GM18520 (cell line): ENCODE data around the gene ZNF276.
"Not testable (repeated sequence)": the region's sequence is repeated elsewhere in the genome, so short reads cannot be mapped to it uniquely, and the experiment has no call there.

Source experiments
- ATAC-seq: cut with Tn5 transposase; IDR thresholded peaks from one replicate; pipeline ENCODE4 v1.9.1; 2021; ENCODE audit not compliant: unreplicated experiment

The ZNF276 gene

DNA sequence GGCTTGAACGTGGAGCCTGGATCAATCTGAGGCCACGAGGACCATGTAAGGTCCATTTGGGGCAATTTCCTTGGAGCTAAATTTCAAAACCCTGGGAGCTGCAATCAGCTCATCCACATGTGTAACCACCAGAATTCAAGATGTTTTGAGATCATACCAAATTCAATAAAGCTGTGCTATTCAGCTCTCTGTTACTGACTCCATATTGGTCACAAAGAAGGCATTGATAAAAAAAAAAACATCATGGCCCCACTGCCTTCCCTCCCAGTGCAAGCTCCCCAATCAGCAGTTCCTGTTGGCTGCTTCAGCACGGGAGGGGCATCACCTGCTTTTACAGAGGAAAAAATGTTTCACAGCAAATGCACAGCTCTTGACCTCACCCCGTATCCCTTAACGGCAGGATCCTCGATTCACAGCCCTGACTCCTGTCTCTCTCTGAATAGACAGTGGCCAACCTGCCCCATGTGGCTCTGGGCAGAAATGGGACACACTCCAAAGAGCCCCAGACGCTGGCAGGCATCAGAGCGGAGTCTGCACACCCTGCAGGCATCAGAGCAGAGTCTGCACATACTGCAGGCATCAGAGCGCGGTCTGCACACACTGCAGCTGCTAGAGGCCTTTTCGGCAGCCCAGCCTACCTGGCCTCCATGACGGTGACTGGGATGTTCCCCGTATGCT is 58.0 kb downstream of the ZNF276 start:
- no peak for ATAC-seq

DNA sequence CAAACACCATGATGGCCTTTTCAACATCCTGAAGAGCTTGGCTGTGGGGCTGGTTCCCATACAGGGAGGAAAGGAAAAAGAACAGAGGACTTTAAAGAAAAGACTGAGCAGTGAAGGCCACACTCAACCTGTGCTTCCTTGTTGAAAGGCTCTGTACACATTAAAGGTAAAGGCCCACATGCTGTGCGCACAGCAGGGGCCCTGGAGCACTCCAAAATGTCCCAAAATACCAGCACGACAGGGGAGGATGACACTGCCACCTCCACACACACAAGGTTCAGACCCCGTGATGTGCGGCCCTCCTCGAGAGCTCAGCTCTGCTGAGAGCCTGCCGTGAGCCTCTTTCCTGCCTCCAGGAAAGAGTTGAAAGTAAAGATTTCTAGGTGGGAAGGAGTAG is 58.6 kb downstream of the ZNF276 start:
- no peak for ATAC-seq

DNA sequence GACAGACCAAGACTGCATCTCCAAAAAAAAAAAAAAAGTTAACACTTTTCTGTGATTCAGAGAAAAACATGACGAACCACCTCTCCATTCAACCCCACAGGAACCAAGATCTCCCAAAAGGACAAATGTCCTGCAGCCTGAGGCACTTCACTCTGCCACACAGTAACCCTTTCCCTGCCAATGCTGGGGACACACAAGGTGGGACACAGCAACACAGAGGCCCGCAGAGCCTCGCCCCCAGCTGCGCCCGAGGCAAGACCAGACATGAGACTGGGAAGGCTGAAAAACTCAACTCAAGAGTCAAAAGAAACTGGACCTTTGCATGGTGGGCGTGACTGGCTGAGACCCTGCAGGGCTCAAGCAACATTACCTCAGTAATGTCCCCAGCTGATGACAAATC is 61.2 kb downstream of the ZNF276 start:
- ATAC-seq: no peak

DNA sequence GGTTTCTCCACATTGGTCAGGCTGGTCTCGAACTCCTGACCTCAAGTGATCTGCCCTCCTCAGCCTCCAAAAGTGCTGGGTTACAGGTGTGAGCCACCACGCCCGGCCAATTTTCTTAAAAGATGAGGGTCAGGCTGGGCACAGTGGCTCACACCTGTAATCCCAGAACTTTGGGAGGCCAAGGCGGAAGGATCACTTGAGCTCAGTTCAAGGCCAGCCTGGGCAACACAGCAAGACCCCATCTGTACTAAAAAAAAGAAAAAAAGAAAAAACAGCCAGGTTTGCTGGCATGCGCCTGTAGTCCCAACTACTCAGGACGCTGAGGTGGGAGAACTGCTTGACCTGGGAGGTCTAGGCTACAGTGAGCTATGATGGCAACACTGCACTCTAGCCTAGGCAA is 62.6 kb downstream of the ZNF276 start:
- ATAC-seq: not testable (repeated sequence)

DNA sequence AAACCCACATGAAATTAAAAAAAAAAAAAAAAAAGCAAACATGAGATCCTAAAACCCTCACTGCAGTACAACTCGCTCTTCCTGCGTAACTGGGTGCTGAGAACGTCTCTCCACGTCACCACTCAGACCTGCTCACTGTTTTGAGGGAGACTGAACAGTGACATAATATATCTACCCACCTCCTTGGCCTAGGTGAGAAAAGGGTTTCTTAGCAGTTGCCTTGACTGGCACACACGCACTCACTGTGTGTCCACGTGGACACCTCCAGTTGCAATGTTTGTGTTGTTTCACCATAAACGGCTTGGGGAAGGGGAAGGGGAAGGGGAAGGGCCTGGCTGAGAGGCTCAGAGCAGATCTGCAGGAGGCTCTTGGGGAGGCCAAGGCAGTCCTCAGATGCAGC is 63.1 kb downstream of the ZNF276 start:
- ATAC-seq: no peak

DNA sequence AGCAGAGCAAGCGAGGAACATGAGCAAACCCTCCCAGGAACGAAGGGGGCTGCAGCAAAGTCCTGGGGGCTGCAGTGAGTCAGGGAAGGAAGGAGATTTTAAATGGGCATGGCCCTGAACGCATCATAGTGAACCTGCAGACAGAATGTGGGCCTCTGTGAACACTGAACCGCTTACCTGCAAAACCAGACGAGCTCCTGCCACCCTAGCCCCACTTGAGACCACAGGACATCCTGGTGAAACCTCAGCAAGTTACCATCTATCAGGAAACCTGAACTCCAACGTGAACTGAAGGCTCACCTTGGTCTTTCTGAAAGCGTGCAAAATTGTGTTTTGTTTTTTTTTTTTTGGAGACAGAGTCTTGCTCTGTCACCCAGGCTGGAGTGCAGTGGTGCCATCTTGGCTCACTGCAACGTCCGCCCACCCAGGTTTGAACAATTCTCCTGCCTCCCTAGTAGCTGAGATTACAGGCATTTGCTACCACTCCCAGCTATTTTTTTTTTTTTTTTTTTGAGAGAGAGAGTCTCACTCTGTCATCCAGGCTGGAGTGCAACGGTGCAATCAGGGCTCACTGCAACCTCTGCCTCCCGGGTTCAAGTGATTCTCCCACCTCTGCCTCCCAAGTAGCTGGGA is 64.3 kb downstream of the ZNF276 start:
- no peak for ATAC-seq

DNA sequence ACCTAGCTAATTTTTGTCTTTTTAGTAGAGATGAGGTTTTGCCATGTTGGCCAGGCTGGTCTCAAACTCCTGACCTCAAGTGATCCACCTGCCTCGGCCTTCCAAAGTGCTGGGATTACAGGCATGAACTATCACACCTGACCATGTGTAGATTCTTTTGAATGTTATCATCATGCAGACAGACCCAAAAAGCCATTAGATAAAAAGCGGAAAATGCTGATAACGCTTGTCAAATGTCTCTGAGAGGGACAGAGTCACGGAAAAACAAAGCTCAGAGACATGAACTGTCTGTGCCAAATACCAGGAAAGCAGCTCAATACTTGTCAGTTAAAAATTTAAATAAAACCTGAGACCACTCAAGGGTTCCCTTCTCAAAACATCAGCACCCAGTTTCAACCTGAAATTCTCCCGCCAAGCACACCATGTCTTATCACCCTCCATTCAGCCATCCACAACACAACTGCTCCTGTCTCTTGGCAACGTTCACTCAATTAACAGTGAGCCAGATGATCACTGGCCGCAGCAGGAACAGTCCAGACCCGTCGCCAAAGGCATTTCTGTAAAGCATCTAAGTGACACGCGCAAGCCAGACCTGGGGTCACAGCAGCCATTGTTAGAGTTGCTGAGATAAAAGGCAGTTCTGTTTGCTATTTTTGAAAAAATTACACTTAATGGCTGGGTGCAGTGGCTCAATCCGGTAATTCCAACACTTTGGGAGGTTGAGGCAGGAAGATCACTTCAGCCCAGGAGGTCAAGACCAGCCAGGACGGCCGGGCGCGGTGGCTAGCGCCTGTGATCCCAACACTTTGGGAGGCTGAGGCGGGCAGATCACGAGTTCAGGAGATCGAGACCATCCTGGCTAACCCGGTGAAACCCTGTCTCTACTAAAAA is 65.4 kb downstream of the ZNF276 start:
- no peak for ATAC-seq

DNA sequence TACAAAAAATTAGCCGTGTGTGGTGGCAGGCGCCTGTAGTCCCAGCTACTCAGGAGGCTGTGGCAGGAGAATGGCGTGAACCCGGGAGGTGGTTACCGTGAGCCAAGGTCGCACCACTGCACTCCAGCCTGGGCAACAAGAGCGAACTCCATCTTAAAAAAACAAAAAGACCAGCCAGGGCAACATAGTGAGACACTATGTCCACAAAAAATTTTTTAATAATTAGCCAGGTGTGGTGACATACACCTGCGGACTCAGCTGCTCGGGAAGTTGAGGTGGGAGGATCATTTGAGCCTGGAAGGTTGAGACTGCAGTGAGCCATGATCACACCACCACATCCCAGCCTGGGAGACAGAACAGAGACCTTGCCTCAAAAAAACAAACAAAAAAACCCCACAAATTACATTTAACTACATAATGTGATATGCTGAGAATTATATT is 66.0 kb downstream of the ZNF276 start:
- no peak for ATAC-seq
